Measurements from ENCODE around the gene ACP6. TPM values are rescaled to one million over a fixed set of nuclear protein-coding genes. Genes with fewer than 3 reads are reported as not detected.

ACP6 gene
- total and polyA plus RNA-seq, 2 of the 13 experiments (the other 11 are each of a cell fraction or from before 2014, with no cell fraction given), result 18.1 to 33.7 TPM

GRCh38 chr1:147669469-147670318, 630 bp downstream of the ACP6 start (continued):
- TF ChIP-seq ZNF407 (CRISPR knock-in tag; IDR thresholded peaks at IDR 0.05; ENCODE audit: not compliant biosample characterization), result peak; percentile 67
- TF ChIP-seq SNAI1 (CRISPR knock-in tag; IDR thresholded peaks at IDR 0.05; ENCODE audit: borderline replicate concordance), result no peak
- TF ChIP-seq CAMTA2 (CRISPR knock-in tag; IDR thresholded peaks at IDR 0.05; ENCODE audit: borderline replicate concordance), result no peak
- TF ChIP-seq ETS1 (CRISPR knock-in tag; IDR thresholded peaks at IDR 0.05), result no peak
- TF ChIP-seq ZNF263 (CRISPR knock-in tag; IDR thresholded peaks at IDR 0.05), result 0 out of 2 replicates have a peak, but pooled peaks have one; percentile 44
- no peak for TF ChIP-seq KLF13 (CRISPR knock-in tag; IDR thresholded peaks at IDR 0.05)
- TF ChIP-seq ZNF12 (CRISPR knock-in tag; IDR thresholded peaks at IDR 0.05), result no peak
- TF ChIP-seq, protein P1, sequence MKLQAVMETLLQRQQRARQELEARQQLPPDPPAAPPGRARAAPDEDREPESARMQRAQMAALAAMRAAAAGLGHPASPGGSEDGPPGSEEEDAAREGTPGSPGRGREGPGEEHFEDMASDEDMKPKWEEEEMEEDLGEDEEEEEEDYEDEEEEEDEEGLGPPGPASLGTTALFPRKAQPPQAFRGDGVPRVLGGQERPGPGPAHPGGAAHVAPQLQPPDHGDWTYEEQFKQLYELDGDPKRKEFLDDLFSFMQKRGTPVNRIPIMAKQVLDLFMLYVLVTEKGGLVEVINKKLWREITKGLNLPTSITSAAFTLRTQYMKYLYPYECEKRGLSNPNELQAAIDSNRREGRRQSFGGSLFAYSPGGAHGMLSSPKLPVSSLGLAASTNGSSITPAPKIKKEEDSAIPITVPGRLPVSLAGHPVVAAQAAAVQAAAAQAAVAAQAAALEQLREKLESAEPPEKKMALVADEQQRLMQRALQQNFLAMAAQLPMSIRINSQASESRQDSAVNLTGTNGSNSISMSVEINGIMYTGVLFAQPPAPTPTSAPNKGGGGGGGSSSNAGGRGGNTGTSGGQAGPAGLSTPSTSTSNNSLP (IDR thresholded peaks at IDR 0.05; ENCODE audit: low read depth, low read length), result no peak
- TF ChIP-seq ZNF761 (CRISPR knock-in tag; conservative IDR thresholded peaks at IDR 0.05), result peak; percentile 69; the same call in 1 of the 2 replicates
- TF ChIP-seq ZNF414 (CRISPR knock-in tag; IDR thresholded peaks at IDR 0.05), result no peak
- TF ChIP-seq, protein P2, sequence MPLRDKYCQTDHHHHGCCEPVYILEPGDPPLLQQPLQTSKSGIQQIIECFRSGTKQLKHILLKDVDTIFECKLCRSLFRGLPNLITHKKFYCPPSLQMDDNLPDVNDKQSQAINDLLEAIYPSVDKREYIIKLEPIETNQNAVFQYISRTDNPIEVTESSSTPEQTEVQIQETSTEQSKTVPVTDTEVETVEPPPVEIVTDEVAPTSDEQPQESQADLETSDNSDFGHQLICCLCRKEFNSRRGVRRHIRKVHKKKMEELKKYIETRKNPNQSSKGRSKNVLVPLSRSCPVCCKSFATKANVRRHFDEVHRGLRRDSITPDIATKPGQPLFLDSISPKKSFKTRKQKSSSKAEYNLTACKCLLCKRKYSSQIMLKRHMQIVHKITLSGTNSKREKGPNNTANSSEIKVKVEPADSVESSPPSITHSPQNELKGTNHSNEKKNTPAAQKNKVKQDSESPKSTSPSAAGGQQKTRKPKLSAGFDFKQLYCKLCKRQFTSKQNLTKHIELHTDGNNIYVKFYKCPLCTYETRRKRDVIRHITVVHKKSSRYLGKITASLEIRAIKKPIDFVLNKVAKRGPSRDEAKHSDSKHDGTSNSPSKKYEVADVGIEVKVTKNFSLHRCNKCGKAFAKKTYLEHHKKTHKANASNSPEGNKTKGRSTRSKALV (CRISPR knock-in tag; IDR thresholded peaks at IDR 0.05), result no peak; the same call in 1 of the 2 replicates
- TF ChIP-seq TSC22D2 (CRISPR knock-in tag; IDR thresholded peaks at IDR 0.05; ENCODE audit: borderline replicate concordance), result no peak
- TF ChIP-seq ZNF790 (CRISPR knock-in tag; IDR thresholded peaks at IDR 0.05; ENCODE audit: borderline replicate concordance), result no peak
- TF ChIP-seq GTF3A (CRISPR knock-in tag; conservative IDR thresholded peaks at IDR 0.05), result peak; percentile 46; the same call in 1 of the 2 replicates
